Activated CD4-positive, alpha-beta T cell treated with anti-CD3 and anti-CD28 coated beads for 48 hours (primary cell): Measurements from ENCODE around the gene OSBPL8.
A peak's percentile ranks its signal among the peaks of the same experiment; 100 is the strongest.

ENCODE experiments used
- DNase-seq: peaks from one replicate; pipeline ENCODE4 v3.0.0-alpha.2; 2020

Gene OSBPL8

DNA sequence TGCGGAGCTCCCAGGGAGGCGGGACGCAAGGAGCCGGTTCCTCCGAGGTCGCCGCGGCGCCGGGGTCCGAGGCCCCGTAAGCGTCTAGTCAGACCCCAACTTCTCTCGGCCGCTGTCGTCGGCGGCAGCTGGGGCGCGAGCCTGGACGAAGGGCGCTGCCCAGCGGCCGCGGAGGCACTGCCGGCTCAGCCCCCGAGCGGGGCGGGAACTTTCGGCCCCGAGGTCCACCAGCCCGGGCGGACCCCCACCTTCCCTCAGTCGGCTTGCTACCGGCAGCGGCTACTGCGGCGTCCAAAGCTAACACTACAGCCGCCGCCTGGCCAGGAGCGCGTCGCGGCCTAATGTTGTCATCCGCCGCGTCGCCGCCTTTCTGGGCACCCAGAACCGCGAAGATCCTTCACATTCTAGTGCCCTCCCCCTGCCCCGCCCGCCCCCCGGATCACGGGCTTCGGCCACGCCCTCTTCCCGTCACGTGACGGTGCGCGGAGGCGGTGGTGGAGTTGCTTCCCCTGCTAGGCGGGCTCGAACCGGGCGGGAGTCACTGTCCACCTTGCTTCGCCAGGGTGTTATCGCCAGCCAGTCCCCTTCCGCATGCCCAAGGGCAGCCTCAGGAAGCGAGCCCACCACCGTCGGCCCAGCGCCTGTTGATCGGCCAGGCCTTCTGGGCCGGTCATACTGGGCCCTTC, at the start of gene OSBPL8:
Gene OSBPL8 (minus strand): TSS at position 372 of the 686 bp plus-strand sequence. CDS start 72,220 bp downstream, outside the sequence.
- peak; percentile 97 for DNase-seq

- DNase-seq, result no peak
Measured at GRCh38 chr12:76608070-76608469, 48.5 kb upstream of the OSBPL8 start.

DNA sequence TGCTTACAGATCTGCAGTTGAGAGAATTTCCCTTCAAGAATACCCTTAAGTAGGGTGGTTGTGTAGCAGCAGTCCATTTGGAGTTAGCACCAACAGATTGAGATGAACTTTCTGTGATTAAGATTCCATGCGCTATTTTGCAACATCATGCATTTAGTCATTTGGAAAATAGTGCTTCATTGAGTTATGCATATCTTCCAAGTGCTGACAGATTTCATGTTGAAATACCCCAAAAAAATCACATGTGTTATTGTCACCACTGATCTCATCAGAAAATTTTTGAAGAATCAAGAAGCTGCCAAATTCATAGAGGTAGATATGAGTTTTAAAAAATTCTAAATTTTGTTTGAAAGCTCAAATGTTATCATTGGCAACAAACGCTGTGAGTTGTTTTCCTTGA, 35.5 kb upstream of the OSBPL8 start:
- no peak for DNase-seq

DNA sequence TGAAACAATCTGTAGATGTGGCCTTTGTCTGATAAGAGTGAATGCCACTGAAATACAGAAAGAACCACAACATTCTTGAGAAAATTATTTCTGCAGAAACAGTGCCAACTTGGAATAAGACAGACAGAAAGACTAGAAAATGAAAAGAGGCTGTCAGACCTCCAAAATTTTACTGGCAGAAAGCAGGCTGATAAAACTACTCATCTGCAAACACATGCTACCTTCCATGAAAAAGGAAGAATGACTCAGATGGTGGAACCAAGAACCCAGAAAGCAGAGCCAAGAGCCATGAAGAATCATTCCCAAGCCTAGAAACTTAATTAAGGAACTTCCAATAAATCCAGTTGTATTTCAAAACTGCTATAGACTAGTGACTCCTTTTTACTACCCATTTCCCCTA, 31.9 kb upstream of the OSBPL8 start:
- no peak for DNase-seq

GRCh38 chr12:76590131-76590530, 30.6 kb upstream of the OSBPL8 start:
- DNase-seq, result no peak

- no peak for DNase-seq
Measured at GRCh38 chr12:76588881-76589565, 29.5 kb upstream of the OSBPL8 start.

DNA sequence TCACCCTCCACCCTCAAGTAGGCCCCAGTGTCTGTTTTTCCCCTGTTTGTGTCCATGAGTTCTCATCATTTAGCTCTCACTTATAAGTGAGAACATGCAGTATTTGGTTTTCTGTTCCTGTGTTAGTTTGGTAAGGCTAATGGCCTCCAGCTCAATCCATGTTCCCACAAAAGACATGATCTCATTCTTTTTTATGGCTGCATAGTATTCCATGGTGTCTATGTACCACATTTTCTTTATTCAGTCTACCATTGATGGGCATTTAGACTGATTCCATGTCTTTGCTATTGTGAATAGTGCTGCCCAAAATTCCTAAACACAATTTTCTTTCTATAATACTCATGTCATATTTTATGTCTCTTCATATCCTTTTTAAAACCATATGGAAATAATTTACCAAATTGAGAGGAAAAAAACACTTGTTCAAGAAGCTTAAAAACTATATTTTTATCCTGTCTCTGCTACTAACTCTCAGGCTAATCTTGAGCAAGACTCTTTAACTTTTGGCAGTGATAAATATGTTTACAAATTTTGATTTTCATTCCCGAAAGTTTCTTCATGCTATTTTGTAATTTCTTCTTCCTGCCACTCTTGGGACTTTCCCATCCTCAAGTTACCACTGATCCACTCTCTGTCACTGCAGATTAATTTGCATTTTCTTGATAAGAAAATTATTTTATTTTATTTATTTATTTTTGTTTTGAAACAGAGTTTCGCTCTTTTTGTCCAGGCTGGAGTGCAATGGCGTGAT, 28.0 kb upstream of the OSBPL8 start:
- DNase-seq, result no peak

DNA sequence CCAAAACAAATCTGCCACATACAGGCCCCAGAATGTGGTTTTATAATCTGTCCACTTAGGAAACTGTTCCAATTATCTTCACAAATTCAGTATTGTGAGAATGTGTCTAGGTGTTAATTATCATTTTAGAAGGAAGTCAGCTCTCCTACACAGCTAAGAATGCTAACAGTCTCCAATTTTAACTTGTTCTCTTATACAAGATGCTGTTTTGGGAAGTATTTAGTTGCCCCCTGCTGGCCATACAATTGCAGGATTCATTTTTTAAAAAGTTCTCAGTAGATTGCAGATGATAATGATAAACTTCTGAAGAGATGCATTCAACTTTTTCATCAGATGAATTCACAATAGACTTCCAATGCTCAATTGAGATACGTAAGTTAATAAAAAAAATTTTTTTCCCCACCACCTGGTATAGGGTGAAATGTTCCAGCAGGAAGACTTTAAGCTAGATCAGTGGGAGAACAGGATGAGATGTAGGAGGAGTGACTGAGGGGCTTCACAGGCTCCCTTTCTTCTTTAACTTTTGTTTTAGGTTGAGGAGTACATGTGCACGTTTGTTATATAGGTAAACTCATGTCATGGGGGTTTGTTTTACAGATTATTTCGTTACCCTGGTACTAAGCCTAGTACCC, 27.3 kb upstream of the OSBPL8 start:
- peak; percentile 38 for DNase-seq

- DNase-seq, result no peak
Measured at GRCh38 chr12:76583301-76583700, 23.7 kb upstream of the OSBPL8 start.

DNA sequence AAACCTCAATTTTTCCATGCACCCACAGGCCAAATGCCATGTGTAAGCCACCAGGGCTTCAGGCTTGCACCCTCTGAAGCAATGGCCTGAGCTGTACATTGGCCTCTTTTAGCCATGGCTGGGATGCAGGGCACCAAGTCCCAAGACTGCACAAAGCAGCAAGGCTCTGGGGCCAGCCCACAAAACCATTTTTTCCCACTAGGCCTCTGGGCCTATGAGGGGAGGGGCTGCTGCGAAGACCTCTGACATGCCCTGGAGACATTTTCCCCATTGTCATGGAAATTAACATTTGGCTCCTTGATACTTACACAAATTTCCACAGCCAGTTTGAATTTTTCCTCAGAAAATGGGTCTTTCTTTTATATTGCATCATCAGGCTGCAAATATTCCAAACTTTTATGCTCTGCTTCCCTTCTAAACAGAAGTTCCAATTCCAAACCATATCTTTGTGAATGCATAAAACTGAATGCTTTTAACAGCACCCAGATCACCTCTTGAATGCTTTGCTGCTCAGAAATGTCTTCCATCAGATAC, 14.3 kb upstream of the OSBPL8 start:
- DNase-seq, result no peak

DNA sequence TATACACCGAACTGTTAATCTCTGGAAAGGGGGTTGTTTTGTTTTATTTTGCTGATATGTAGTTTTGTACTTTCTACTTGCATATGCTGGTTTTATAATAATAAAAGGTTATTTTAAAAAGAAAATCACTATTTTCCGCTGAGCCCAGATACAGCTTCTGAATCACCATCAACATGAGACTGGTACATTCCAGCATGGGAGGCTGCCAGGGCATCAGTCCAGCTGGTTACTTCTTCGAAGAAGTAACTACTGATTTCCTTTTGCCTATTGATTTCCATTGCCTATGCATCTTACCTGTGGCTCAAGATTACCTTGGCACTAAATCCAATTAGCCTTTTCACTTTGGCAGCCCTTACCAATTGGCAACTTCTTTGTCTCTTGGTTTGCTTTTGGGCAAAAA, 11.7 kb upstream of the OSBPL8 start:
- DNase-seq, result no peak

DNA sequence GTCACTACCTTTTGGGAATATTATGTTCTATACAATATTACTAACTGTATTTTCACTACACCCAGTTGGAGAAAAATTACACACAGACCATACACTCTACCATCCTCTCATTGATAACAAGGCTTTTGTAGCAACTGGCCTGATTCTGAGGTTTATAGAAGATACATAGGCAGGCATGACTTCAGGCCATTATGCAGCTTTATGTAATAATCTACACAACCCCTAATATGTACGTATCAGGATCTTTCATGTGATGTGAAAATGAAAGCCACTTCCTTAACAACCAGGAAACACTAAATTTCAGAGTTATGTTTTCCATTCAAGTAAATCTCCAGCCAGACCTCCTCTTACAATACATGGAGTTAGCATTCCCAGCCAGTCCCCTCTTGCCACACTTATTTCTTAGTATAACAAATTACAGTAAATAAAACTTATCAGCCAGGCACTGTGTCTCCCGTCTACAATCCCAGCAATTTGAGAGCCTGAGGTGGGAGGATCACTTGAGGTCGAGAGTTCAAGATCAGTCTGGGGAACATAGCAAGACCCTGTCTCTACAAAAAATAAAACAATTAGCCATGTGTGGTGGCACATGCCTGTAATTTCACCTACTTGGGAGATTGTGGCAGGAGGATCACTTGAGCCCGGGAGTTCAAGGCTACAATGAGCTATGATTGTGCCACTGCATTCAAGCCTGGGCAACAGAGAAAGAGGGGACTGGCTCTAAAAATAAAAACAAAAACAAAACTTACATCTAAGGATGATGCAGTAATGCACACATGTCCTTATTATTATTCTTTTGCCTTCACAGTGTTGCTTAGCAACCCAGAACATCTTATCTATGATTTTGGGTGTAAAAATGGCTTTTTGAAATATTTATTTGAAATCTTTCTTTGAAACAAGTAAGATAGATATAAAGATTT, 10.4 kb upstream of the OSBPL8 start:
- DNase-seq, result no peak

- DNase-seq, result no peak
Measured at GRCh38 chr12:76568888-76569551, 9.4 kb upstream of the OSBPL8 start.

- DNase-seq, result no peak
Measured at GRCh38 chr12:76568130-76568529, 8.6 kb upstream of the OSBPL8 start.

- DNase-seq, result no peak
Measured at GRCh38 chr12:76563061-76563460, 3.5 kb upstream of the OSBPL8 start.

DNA sequence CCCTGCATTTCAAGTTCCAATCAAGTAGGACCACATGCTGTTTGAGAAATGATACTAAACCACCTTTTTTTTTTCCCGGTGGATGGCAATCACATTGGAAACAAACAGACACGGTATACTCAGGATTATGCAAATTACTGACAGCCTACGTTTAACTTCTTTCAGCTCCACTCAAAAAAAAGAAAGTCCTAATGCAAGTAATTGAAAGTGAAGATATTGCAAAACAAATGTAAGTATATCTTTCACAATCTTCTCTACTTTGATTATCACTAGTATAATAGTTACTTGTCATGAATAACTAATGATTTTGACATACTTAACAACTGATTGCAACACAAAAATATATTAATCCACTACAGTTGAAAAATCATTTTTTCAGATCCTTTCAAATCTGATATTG, 2.6 kb upstream of the OSBPL8 start:
- no peak for DNase-seq

GRCh38 chr12:76560086-76560491, 518 bp upstream of the OSBPL8 start:
- DNase-seq, result no peak

GRCh38 chr12:76558684-76559399, 729 bp downstream of the OSBPL8 start:
- DNase-seq, result peak; percentile 85

DNA sequence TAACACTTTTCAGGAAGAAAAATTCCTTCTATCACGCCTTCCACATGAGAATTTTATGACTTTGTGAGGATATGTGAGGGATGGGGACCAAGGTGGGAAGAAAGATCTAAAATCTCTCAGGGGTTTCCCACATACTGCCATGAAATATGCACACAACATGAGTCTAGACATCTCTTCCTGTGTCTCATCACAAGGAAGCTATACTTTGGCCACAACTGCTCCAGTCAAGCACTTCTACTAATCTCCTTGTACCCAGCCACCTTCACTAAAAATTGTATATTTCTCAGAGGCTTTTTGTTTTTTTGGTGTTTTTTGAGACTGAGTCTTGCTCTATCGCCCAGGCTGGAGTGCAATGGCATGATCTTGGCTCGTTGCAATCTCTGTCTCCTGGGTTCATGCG, 3.2 kb downstream of the OSBPL8 start:
- no peak for DNase-seq

GRCh38 chr12:76555797-76556196, 3.8 kb downstream of the OSBPL8 start:
- DNase-seq, result no peak
